Endothelial cell of umbilical vein (primary cell): ENCODE measurements around the gene FRS3. TPM values are rescaled to one million over a fixed set of nuclear protein-coding genes. Genes with fewer than 3 reads are reported as not detected.

ENCODE experiments used
- BruUV-seq: library from RNA; stranded (reverse); fragments of 400-500 nt; replicated peaks from 2 replicates; lab custom pipeline; 2021; lab: Mats Ljungman, UMichigan
- CTCF ChIA-PET: fragments of 300-600, 350-600 bp; sonication (Branson Sonifier 250); formaldehyde crosslinking; loops from one replicate; lab custom pipeline; 2021; ENCODE audit warnings: antibody characterized with exemption, inconsistent platforms; lab: Charles Lee
- POLR2A ChIA-PET: fragments of 300-600, 350-600 bp; sonication (Branson Sonifier 250); formaldehyde crosslinking; loops from one replicate; lab custom pipeline; 2021; ENCODE audit warnings: antibody characterized with exemption, inconsistent platforms; lab: Charles Lee
- DNase-seq: peaks from one replicate; pipeline ENCODE4 v3.0.0-alpha.2; 2011; ENCODE audit warnings: low read depth, low spot score
- FAIRE-seq: peaks from 2 replicates; lab custom pipeline; 2011; peaks lifted over from hg19 to GRCh38; lab: Jason Lieb, UNC
- H2AFZ ChIP-seq: 2 replicates; pipeline ENCODE4 v1.6.0; 2012; ENCODE audit warnings: low read depth, low read length, control low read depth, inconsistent platforms
- H3K27ac ChIP-seq: 2 replicates; pipeline ENCODE4 v1.5.1; 2011; ENCODE audit warnings: low read depth, mild to moderate bottlenecking, control low read depth, low read length, moderate library complexity; ENCODE audit not compliant: insufficient read depth
- H3K27me3 ChIP-seq, 2 experiments: 2 replicates each; pipeline versions ENCODE4 v1.6.0 to v1.6.1; 2011; ENCODE audit warnings: low read length in 2 of 2, mixed read lengths in 1 of 2; ENCODE audit not compliant: control insufficient read depth in 2 of 2, insufficient read depth in 2 of 2
- H3K36me3 ChIP-seq, 2 experiments: 2 replicates in 1 of 2; 3 replicates in 1 of 2; pipeline ENCODE4 v1.5.1; 2011; ENCODE audit warnings: low read length in 2 of 2, mild to moderate bottlenecking in 1 of 2, moderate library complexity in 1 of 2; ENCODE audit not compliant: control insufficient read depth in 2 of 2, insufficient read depth in 2 of 2; ENCODE audit errors: extremely low read depth in 1 of 2
- H3K4me1 ChIP-seq: 3 replicates; pipeline ENCODE4 v1.5.1; 2011; ENCODE audit warnings: mild to moderate bottlenecking, low read length; ENCODE audit not compliant: control insufficient read depth, insufficient read depth; ENCODE audit errors: extremely low read depth
- H3K4me2 ChIP-seq: 2 replicates; pipeline ENCODE4 v1.6.1; 2011; ENCODE audit warnings: low read length, control low read depth, mixed read lengths; ENCODE audit not compliant: insufficient read depth
- H3K4me3 ChIP-seq, 3 experiments: fragments of 200-600 bp in 1 of 3; sonication (generic), shearing (Covaris generic) in 1 of 3; replicated peaks in 1 of 3; 2 replicates each; pipeline ENCODE4 v1.5.1; 2011 to 2016; ENCODE audit warnings: control low read depth in 3 of 3, low read length in 3 of 3, mild to moderate bottlenecking in 2 of 3, inconsistent platforms in 1 of 3, low read depth in 1 of 3, moderate library complexity in 1 of 3; ENCODE audit not compliant: insufficient read depth in 1 of 3
- H3K79me2 ChIP-seq: 2 replicates; pipeline ENCODE4 v1.6.0; 2012; ENCODE audit warnings: low read length, inconsistent platforms; ENCODE audit not compliant: control insufficient read depth, insufficient read depth
- H3K9ac ChIP-seq: replicated peaks from 2 replicates; pipeline ENCODE3; 2011; ENCODE audit warnings: low read length, control low read depth; ENCODE audit not compliant: insufficient read depth; ENCODE audit errors: extremely low read depth
- H3K9me1 ChIP-seq: replicated peaks from 3 replicates; pipeline ENCODE4 v1.6.0; 2011; ENCODE audit warnings: mild to moderate bottlenecking, low read length; ENCODE audit not compliant: control insufficient read depth, insufficient read depth; ENCODE audit errors: extremely low read depth
- H3K9me3 ChIP-seq: replicated peaks from 2 replicates; pipeline ENCODE4 v1.5.1; 2012; ENCODE audit warnings: low read length, inconsistent platforms; ENCODE audit not compliant: control insufficient read depth, insufficient read depth
- H4K20me1 ChIP-seq: replicated peaks from 2 replicates; pipeline ENCODE3; 2011; ENCODE audit warnings: mild to moderate bottlenecking, low read length; ENCODE audit not compliant: control insufficient read depth, insufficient read depth; ENCODE audit errors: extremely low read depth
- CTCF ChIP-seq, 2 donors: IDR thresholded peaks; 1 replicate in 1 of 2; 2 replicates in 1 of 2; pipeline ENCODE4 v1.5.1; 2011; ENCODE audit warnings: low read length in 2 of 2, mild to moderate bottlenecking in 2 of 2, moderate library complexity in 2 of 2, control low read depth in 1 of 2, inconsistent platforms in 1 of 2, low read depth in 1 of 2; ENCODE audit not compliant: insufficient read depth in 1 of 2; ENCODE audit errors: extremely low read depth in 1 of 2
- EZH2 ChIP-seq: IDR thresholded peaks from 2 replicates; pipeline ENCODE4 v1.6.1; 2012; ENCODE audit warnings: borderline replicate concordance, low read depth, mild to moderate bottlenecking, moderate library complexity, low read length, inconsistent platforms; ENCODE audit not compliant: severe bottlenecking
- FOS ChIP-seq: IDR thresholded peaks from 2 replicates; pipeline ENCODE4 v1.6.1; 2011; ENCODE audit warnings: mild to moderate bottlenecking, low read length, moderate library complexity, borderline replicate concordance; ENCODE audit not compliant: insufficient read depth
- GATA2 ChIP-seq: IDR thresholded peaks from 2 replicates; pipeline ENCODE4 v1.7.0; 2011; ENCODE audit warnings: low read depth, mild to moderate bottlenecking, moderate library complexity, mixed read lengths, low read length; ENCODE audit not compliant: insufficient read length, insufficient read depth
- JUN ChIP-seq: IDR thresholded peaks from 2 replicates; pipeline ENCODE4 v1.6.1; 2011; ENCODE audit warnings: borderline replicate concordance, low read depth; ENCODE audit not compliant: insufficient read length, insufficient read depth
- MYC ChIP-seq: IDR thresholded peaks from one replicate; pipeline ENCODE4 v1.6.1; 2011; ENCODE audit warnings: mild to moderate bottlenecking, low read depth, low read length
- POLR2A ChIP-seq: IDR thresholded peaks from 2 replicates; pipeline ENCODE4 v1.6.1; 2012; ENCODE audit warnings: low read depth, mild to moderate bottlenecking, control low read depth, low read length
- POLR2AphosphoS5 ChIP-seq: IDR thresholded peaks from 2 replicates; pipeline ENCODE4 v1.6.1; 2012; ENCODE audit warnings: low read depth, mild to moderate bottlenecking, control low read depth, low read length, moderate library complexity; ENCODE audit not compliant: insufficient read depth
- dilution Hi-C: fragments of 300-500 bp; cut with MboI; formaldehyde crosslinking; loops from one replicate; pipeline ENCODE4 v1.15.0; 2019; ENCODE audit warnings: low sequenced_read_pairs; ENCODE audit not compliant: extremely low pct_ligation_motif_present
- intact Hi-C: fragments of 100-400 bp; cut with micrococcal nuclease; formaldehyde crosslinking; loops from one replicate; pipeline ENCODE4 v1.10.0; 2022
- polyA plus RNA-seq, 4 experiments: library from polyadenylated mRNA; depleted of rRNA in 3 of 4; stranded (reverse) in 3 of 4; unstranded in 1 of 4; fragments of >200 nt; gene quantifications; 2 replicates each; pipeline versions ENCODE4 v1.2.1 to v1.2.3, GENCODE V29; 2011 to 2012; ENCODE audit warnings: missing spikeins in 1 of 4
- total RNA-seq: library from RNA; stranded (reverse); gene quantifications from 2 replicates; pipeline ENCODE4 v1.2.3, GENCODE V29; 2021
- TF ChIP-seq, protein P1 (sequence below): IDR thresholded peaks from 2 replicates; pipeline ENCODE4 v1.6.1; 2011; ENCODE audit not compliant: insufficient read depth, insufficient read length

Gene FRS3
- total and polyA plus RNA-seq, 2 donors (not counting 3 experiments of a cell fraction or from before 2014, with no cell fraction given) = 5.2 to 5.3 TPM

GRCh38 chr6:41780551-41781365, 1.1 kb upstream of the FRS3 start, which contains the start of gene PRICKLE4:
Gene PRICKLE4, plus strand, starts transcription at chr6:41780782. Its CDS starts 2,692 bp downstream, at chr6:41783474.
- DNase-seq = peak; percentile 43
- no peaks in the 10 kb centered on the region for H3K9me1 ChIP-seq
- intact Hi-C loops = loop anchor here (1.0 to 2.0 kb wide), 4 partner anchors 156 to 434 kb away; no protein-coding TSS in a partner anchor
- peak within 1 kb of the TSS; percentile 88 for H3K4me2 ChIP-seq
- H4K20me1 ChIP-seq = no peaks in the 10 kb centered on the region
- H3K9ac ChIP-seq = peak within 1 kb of the TSS; percentile 57
- H3K4me1 ChIP-seq = peaks cover 19% of the 10 kb centered on the region
- no peaks in the 10 kb centered on the region for H3K9me3 ChIP-seq
- H3K27ac ChIP-seq = no peak within 1 kb of the TSS
- ChIA-PET CTCF (interaction anchor here (0.6 to 1.5 kb wide), 6 partner anchors 140 to 767 kb away, joined by 3 to 7 read pairs (median 4); partner anchors contain the start of genes BYSL and MED20), POLR2A (no interaction called here)
- peak within 1 kb of the TSS; percentile 73 to 86 (median 78) for H3K4me3 ChIP-seq
- H3K79me2 ChIP-seq = no peaks in the 10 kb centered on the region
- dilution Hi-C loops = no loop called here
- BruUV-seq = no TSS peak
- peak; percentile 35 for FAIRE-seq
- no peaks in the 10 kb centered on the region for H3K27me3 ChIP-seq
- TF ChIP-seq JUN (no peak), POLR2A (peak; percentile 42)
- peaks cover 2 to 6% of the 10 kb centered on the region in 2 experiments for H3K36me3 ChIP-seq
- peak within 1 kb of the TSS; percentile 97 for H2AFZ ChIP-seq

GRCh38 chr6:41779336-41779735, 364 bp downstream of the FRS3 start:
- Histone ChIP-seq H3K9ac (peak overlapping the region; percentile 57), H3K27ac (no peak overlapping the region), H3K9me1 (no peaks in the 10 kb centered on the region), H3K4me1 (peaks cover 18% of the 10 kb centered on the region), H2AFZ (peak overlapping the region; percentile 74), H3K9me3 (no peaks in the 10 kb centered on the region), H3K4me2 (peak overlapping the region; percentile 93), H3K79me2 (no peaks in the 10 kb centered on the region), H3K36me3 (peaks cover 5 to 7% of the 10 kb centered on the region in 2 experiments), H3K4me3 (peak overlapping the region; percentile 65 to 78 (median 66)), H4K20me1 (no peaks in the 10 kb centered on the region), H3K27me3 (no peaks in the 10 kb centered on the region)
- ChIA-PET POLR2A (no interaction called here), CTCF (interaction anchor here (0.6 to 1.0 kb wide), 10 partner anchors 11 to 325 kb away, joined by 3 to 7 read pairs (median 3); partner anchors contain the start of genes BYSL and MED20)
- dilution Hi-C loops (no loop called here), intact Hi-C loops (no loop called here)
- TF ChIP-seq MYC (no peak), CTCF (IDR thresholded peaks at IDR 0.05; ENCODE audit: extremely low read depth in 1 of 2, insufficient read depth in 1 of 2, low read depth in 1 of 2, low read length in 2 of 2) (no peak), POLR2AphosphoS5 (no peak), EZH2 (no peak), GATA2 (no peak), POLR2A (no peak), FOS (no peak), JUN (no peak)
- TF ChIP-seq, protein P1, sequence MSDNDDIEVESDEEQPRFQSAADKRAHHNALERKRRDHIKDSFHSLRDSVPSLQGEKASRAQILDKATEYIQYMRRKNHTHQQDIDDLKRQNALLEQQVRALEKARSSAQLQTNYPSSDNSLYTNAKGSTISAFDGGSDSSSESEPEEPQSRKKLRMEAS = no peak
- BruUV-seq = no TSS peak
- FAIRE-seq (no peak), DNase-seq (peak; percentile 17)
